A549 (cell line): Measurements from ENCODE around the gene COX4I2. TPM values are rescaled to one million over a fixed set of nuclear protein-coding genes. Genes with fewer than 3 reads are reported as not detected.

Source experiments
- ATAC-seq, 2 experiments: fragments of 200-7000 bp in 1 of 2; fragments of >200 bp in 1 of 2; cut with Nextera tagmentation in 1 of 2; cut with Tn5 transposase in 1 of 2; 3 replicates each; pipeline versions ENCODE4 v1.8.0 to v1.9.1; 2018 to 2020; ENCODE audit warnings: mild to moderate bottlenecking in 1 of 2, moderate library complexity in 1 of 2
- CTCF ChIA-PET: fragments of 300-600 bp; sonication (Branson Sonifier 250); formaldehyde crosslinking; extraction: SDS; loops from one replicate; lab custom pipeline; 2021; ENCODE audit warnings: antibody characterized with exemption, inconsistent platforms; lab: Yijun Ruan, JAX
- POLR2A ChIA-PET: fragments of 350-600 bp; formaldehyde crosslinking; extraction: SDS; loops from one replicate; lab custom pipeline; 2021; ENCODE audit warnings: antibody characterized with exemption, inconsistent platforms; lab: Yijun Ruan, JAX
- DNase-seq, 2 experiments: peaks; one replicate each; pipeline versions ENCODE4 v3.0.0 to v3.0.0-alpha.2; 2011 to 2016; ENCODE audit warnings: low read depth in 1 of 2, low spot score in 1 of 2
- FAIRE-seq: peaks from 2 replicates; lab custom pipeline; 2011; peaks lifted over from hg19 to GRCh38; lab: Jason Lieb, UNC
- H3K27ac ChIP-seq, 2 experiments: fragments of >200 bp; sonication (Bioruptor Twin); formaldehyde crosslinking; 3 replicates each; pipeline ENCODE4 v1.5.1; 2016 to 2017
- H3K4me1 ChIP-seq: fragments of >200 bp; sonication (Bioruptor Twin); formaldehyde crosslinking; 3 replicates; pipeline ENCODE4 v1.6.1; 2016
- H3K4me2 ChIP-seq: fragments of >200 bp; sonication (Bioruptor Twin); formaldehyde crosslinking; 3 replicates; pipeline ENCODE4 v1.6.1; 2016
- H3K4me3 ChIP-seq: fragments of >200 bp; sonication (Bioruptor Twin); formaldehyde crosslinking; 3 replicates; pipeline ENCODE4 v1.5.1; 2016
- H3K9me3 ChIP-seq: fragments of >200 bp; sonication (Bioruptor Twin); formaldehyde crosslinking; 3 replicates; pipeline ENCODE4 v1.6.1; 2016
- CBX2 ChIP-seq: fragments of 200-600 bp; sonication (generic); IDR thresholded peaks from 2 replicates; pipeline ENCODE4 v1.6.1; 2016; ENCODE audit warnings: low read depth, mild to moderate bottlenecking, borderline replicate concordance
- CHD4 ChIP-seq: fragments of 200-600 bp; sonication (generic); IDR thresholded peaks from 2 replicates; pipeline ENCODE4 v1.6.1; 2016; ENCODE audit warnings: antibody characterized with exemption, mild to moderate bottlenecking, borderline replicate concordance
- EHMT2 ChIP-seq: fragments of 200-600 bp; sonication (generic); IDR thresholded peaks from 2 replicates; pipeline ENCODE4 v1.6.1; 2016; ENCODE audit warnings: antibody characterized with exemption, low read depth, mild to moderate bottlenecking, moderate library complexity
- EP300 ChIP-seq, 2 experiments: fragments of >200 bp; sonication (Bioruptor Twin); formaldehyde crosslinking; IDR thresholded peaks; 2 replicates in 1 of 2; 3 replicates in 1 of 2; pipeline ENCODE4 v1.6.1; 2016 to 2017
- ESRRA ChIP-seq: fragments of 150-350 bp; IDR thresholded peaks from 2 replicates; pipeline ENCODE4 v1.6.1; 2014; ENCODE audit warnings: mild to moderate bottlenecking, low read length, borderline replicate concordance
- FOSL2 ChIP-seq, 2 experiments: fragments of 450-650 bp in 1 of 2; fragments of >200 bp in 1 of 2; sonication (Bioruptor Twin) in 1 of 2; formaldehyde crosslinking; IDR thresholded peaks; 2 replicates each; pipeline versions ENCODE4 v1.5.0 to v1.6.1; 2016 to 2020; ENCODE audit warnings: mild to moderate bottlenecking in 1 of 2, moderate library complexity in 1 of 2
- GATA3 ChIP-seq: IDR thresholded peaks from 2 replicates; pipeline ENCODE4 v1.6.1; 2012; ENCODE audit warnings: borderline replicate concordance
- HEYL ChIP-seq: fragments of 250-450 bp; sonication (Bioruptor Pico); IDR thresholded peaks from 2 replicates; pipeline ENCODE4 v1.8.0; 2021; ENCODE audit warnings: mild to moderate bottlenecking, moderate library complexity
- HOXB5 ChIP-seq: fragments of 250-450 bp; sonication (Bioruptor Pico); IDR thresholded peaks from 2 replicates; pipeline ENCODE4 v1.5.0; 2020; ENCODE audit warnings: mild to moderate bottlenecking, moderate library complexity
- KDM1A ChIP-seq: fragments of 200-600 bp; sonication (generic); IDR thresholded peaks from 2 replicates; pipeline ENCODE4 v1.6.1; 2016; ENCODE audit warnings: low read depth, mild to moderate bottlenecking
- MAFK ChIP-seq: fragments of 450-650 bp; IDR thresholded peaks from 2 replicates; pipeline ENCODE4 v1.6.1; 2014; ENCODE audit not compliant: partially characterized antibody
- NPAS2 ChIP-seq: fragments of 250-450 bp; sonication (Bioruptor Pico); IDR thresholded peaks from 2 replicates; pipeline ENCODE4 v1.8.0; 2022; ENCODE audit warnings: mild to moderate bottlenecking, moderate library complexity, borderline replicate concordance
- RAD21 ChIP-seq, 2 experiments: fragments of >200 bp in 1 of 2; sonication (Bioruptor Twin) in 1 of 2; formaldehyde crosslinking in 1 of 2; IDR thresholded peaks in 1 of 2; conservative IDR thresholded peaks in 1 of 2; 2 replicates in 1 of 2; 3 replicates in 1 of 2; pipeline ENCODE4 v1.6.1; 2012 to 2018; ENCODE audit warnings: inconsistent platforms in 1 of 2
- RARB ChIP-seq: fragments of 250-450 bp; sonication (Bioruptor Pico); IDR thresholded peaks from 2 replicates; pipeline ENCODE4 v1.8.0; 2021; ENCODE audit warnings: mild to moderate bottlenecking, moderate library complexity
- ZC3H11A ChIP-seq: fragments of 450-650 bp; IDR thresholded peaks from 2 replicates; pipeline ENCODE4 v1.6.1; 2014; ENCODE audit warnings: antibody characterized with exemption, mild to moderate bottlenecking
- ZFP36 ChIP-seq: fragments of 450-650 bp; IDR thresholded peaks from 2 replicates; pipeline ENCODE4 v1.6.1; 2014; ENCODE audit warnings: borderline replicate concordance; ENCODE audit not compliant: partially characterized antibody
- ZNF302 ChIP-seq: fragments of 250-450 bp; sonication (Bioruptor Pico); IDR thresholded peaks from 2 replicates; pipeline ENCODE4 v1.9.0; 2021; ENCODE audit warnings: inconsistent platforms, mild to moderate bottlenecking, moderate library complexity
- WGBS: methylation state at CpG from one replicate; pipeline ENCODE4 v1.1.6; 2017; ENCODE audit errors: missing lambda C conversion rate; 5-methylcytosine and 5-hydroxymethylcytosine counted together
- polyA plus RNA-seq, 4 experiments: library from polyadenylated mRNA; depleted of rRNA in 3 of 4; stranded (reverse); fragments of >200 nt; fragmentation: RNase III in 1 of 4; extraction: RNeasy Plus Mini Kit Qiagen cat#74134 plus additional on column Dnase treatment in 1 of 4; gene quantifications; 2 replicates in 3 of 4; 3 replicates in 1 of 4; pipeline ENCODE4 v1.2.3, GENCODE V29; 2011 to 2017
- TF ChIP-seq, protein P1 (sequence below): IDR thresholded peaks from 2 replicates; pipeline ENCODE4 v1.6.1; 2012
- TF ChIP-seq, protein P2 (sequence below): fragments of 200-600 bp; sonication (generic); IDR thresholded peaks from 2 replicates; pipeline ENCODE4 v1.6.1; 2016; ENCODE audit warnings: antibody characterized with exemption, mild to moderate bottlenecking, moderate library complexity
- TF ChIP-seq, protein P3 (sequence below): fragments of >200 bp; sonication (Bioruptor Twin); formaldehyde crosslinking; IDR thresholded peaks from 3 replicates; pipeline ENCODE4 v1.5.1; 2016
- TF ChIP-seq, protein P4 (sequence below): IDR thresholded peaks from 2 replicates; pipeline ENCODE4 v1.6.1; 2012; ENCODE audit warnings: low read depth, borderline replicate concordance
- TF ChIP-seq, protein P5 (sequence below): fragments of >200 bp; sonication (Bioruptor Twin); formaldehyde crosslinking; IDR thresholded peaks from 3 replicates; pipeline ENCODE4 v1.6.1; 2016

The COX4I2 gene
- polyA plus RNA-seq, 2 of the 4 experiments (the other 2 are of a cell fraction), result not detected

DNA sequence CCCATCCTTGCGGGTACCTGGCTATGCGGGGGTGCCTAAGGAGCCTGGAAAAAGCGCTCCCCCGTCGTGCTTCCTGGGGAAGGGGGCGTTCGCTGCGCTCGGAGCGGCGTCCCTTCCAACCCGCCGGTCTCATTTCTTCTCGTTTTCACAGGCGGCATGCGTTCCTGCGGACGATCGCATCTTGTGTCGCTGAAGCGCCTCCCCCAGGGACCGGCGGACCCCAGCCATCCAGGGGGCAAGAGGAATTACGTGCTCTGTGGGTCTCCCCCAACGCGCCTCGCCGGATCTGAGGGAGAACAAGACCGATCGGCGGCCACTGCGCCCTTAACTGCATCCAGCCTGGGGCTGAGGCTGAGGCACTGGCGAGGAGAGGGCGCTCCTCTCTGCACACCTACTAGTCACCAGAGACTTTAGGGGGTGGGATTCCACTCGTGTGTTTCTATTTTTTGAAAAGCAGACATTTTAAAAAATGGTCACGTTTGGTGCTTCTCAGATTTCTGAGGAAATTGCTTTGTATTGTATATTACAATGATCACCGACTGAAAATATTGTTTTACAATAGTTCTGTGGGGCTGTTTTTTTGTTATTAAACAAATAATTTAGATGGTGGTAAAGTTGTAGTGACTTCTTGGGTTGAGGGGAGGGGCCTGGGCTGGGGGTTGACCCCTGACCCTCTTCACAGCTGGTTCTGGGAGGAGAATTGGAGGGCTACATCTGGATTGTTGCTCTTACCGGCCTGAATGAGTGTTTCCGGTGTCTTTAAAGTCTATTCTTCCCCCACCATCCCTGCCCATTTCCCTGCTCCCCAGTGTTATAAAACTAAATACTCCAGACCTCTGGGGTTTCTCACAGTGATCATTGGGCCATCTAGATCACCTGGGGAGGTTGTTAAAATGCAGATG lies 31.6 kb upstream of the COX4I2 start:
- ChIA-PET CTCF (interaction anchor here (0.6 to 25.0 kb wide), 12 partner anchors 10 to 118 kb away, joined by 3 to 966 read pairs (median 6); a partner anchor contains a TSS), POLR2A (interaction anchor here (1.2 to 8.1 kb wide), 15 partner anchors 9 to 117 kb away, joined by 3 to 265 read pairs (median 21); partner anchors contain the start of gene BCL2L1)
- Histone ChIP-seq H3K4me1 (peaks cover 59% of the 10 kb centered on the region), H3K27ac (peak overlapping the region; percentile 97 to 98), H3K9me3 (no peaks in the 10 kb centered on the region), H3K4me3 (peak overlapping the region; percentile 93), H3K4me2 (peak overlapping the region; percentile 90)
- ATAC-seq (no peak), DNase-seq (no peak), FAIRE-seq (no peak)
- no peak for TF ChIP-seq RAD21 (conservative IDR thresholded peaks at IDR 0.05 in 1 of 2, IDR thresholded peaks at IDR 0.05 in 1 of 2)
- peak; percentile 23; the same call in 1 of the 2 replicates for TF ChIP-seq ZNF302
- TF ChIP-seq, protein P1, sequence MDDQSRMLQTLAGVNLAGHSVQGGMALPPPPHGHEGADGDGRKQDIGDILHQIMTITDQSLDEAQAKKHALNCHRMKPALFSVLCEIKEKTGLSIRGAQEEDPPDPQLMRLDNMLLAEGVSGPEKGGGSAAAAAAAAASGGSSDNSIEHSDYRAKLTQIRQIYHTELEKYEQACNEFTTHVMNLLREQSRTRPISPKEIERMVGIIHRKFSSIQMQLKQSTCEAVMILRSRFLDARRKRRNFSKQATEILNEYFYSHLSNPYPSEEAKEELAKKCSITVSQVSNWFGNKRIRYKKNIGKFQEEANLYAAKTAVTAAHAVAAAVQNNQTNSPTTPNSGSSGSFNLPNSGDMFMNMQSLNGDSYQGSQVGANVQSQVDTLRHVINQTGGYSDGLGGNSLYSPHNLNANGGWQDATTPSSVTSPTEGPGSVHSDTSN, result peak; percentile 62; the same call in 1 of the 2 replicates
- TF ChIP-seq, protein P2, sequence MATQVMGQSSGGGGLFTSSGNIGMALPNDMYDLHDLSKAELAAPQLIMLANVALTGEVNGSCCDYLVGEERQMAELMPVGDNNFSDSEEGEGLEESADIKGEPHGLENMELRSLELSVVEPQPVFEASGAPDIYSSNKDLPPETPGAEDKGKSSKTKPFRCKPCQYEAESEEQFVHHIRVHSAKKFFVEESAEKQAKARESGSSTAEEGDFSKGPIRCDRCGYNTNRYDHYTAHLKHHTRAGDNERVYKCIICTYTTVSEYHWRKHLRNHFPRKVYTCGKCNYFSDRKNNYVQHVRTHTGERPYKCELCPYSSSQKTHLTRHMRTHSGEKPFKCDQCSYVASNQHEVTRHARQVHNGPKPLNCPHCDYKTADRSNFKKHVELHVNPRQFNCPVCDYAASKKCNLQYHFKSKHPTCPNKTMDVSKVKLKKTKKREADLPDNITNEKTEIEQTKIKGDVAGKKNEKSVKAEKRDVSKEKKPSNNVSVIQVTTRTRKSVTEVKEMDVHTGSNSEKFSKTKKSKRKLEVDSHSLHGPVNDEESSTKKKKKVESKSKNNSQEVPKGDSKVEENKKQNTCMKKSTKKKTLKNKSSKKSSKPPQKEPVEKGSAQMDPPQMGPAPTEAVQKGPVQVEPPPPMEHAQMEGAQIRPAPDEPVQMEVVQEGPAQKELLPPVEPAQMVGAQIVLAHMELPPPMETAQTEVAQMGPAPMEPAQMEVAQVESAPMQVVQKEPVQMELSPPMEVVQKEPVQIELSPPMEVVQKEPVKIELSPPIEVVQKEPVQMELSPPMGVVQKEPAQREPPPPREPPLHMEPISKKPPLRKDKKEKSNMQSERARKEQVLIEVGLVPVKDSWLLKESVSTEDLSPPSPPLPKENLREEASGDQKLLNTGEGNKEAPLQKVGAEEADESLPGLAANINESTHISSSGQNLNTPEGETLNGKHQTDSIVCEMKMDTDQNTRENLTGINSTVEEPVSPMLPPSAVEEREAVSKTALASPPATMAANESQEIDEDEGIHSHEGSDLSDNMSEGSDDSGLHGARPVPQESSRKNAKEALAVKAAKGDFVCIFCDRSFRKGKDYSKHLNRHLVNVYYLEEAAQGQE, result no peak; the same call in 1 of the 2 replicates
- TF ChIP-seq EP300 (IDR thresholded peaks at IDR 0.05), result no peak
- TF ChIP-seq, protein P3, sequence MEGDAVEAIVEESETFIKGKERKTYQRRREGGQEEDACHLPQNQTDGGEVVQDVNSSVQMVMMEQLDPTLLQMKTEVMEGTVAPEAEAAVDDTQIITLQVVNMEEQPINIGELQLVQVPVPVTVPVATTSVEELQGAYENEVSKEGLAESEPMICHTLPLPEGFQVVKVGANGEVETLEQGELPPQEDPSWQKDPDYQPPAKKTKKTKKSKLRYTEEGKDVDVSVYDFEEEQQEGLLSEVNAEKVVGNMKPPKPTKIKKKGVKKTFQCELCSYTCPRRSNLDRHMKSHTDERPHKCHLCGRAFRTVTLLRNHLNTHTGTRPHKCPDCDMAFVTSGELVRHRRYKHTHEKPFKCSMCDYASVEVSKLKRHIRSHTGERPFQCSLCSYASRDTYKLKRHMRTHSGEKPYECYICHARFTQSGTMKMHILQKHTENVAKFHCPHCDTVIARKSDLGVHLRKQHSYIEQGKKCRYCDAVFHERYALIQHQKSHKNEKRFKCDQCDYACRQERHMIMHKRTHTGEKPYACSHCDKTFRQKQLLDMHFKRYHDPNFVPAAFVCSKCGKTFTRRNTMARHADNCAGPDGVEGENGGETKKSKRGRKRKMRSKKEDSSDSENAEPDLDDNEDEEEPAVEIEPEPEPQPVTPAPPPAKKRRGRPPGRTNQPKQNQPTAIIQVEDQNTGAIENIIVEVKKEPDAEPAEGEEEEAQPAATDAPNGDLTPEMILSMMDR, result 0 out of 3 replicates have a peak, but pooled peaks have one; percentile 10
- WGBS, result 3% methylated on average over 16 of the region's 39 CpGs

DNA sequence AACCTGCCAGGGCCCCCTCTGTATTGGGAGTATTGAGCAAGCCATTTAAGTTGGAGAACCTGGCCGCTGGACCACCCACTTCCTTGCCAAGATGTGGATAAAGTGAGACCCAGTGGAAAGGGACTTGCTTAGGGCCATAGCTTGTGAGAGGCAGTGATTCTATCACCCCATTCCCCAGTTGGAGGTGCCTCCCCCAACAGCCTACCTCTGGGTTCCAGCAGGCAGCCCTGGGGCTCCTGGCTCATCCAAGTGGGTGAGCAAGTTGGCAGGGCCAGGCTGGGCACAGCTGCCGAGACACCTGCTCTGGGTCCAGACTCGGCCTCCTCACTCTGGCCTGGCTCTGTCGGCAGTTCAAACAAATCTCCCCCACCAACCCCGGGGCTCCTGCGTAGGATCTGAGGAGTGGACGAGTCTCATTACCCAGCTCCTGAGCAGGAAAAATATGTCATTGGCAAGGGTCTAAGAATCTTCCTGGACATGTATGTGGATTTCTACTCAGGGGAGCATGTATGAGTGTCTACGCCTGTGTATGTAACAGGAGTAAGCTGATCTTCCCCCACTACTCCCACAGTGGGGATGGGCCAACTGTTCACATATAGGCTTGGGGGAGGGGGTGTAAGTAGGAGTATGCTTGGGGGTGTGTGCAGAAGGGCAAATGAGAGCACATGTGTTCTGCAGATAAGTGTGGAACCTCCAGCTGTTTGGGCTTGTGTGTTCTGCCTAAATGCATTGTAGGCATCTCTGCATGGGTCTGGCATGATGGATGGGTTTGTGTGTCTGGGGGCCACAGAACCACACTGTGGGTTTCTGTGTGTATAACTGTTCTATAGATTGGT lies 30.7 kb upstream of the COX4I2 start:
- peak overlapping the region; percentile 97 to 98 for H3K27ac ChIP-seq
- POLR2A ChIA-PET, result interaction anchor here (0.5 to 8.1 kb wide), 9 partner anchors 10 to 845 kb away, joined by 3 to 265 read pairs (median 26); partner anchors contain the start of gene BCL2L1
- no peaks in the 10 kb centered on the region for H3K9me3 ChIP-seq
- H3K4me3 ChIP-seq, result peak overlapping the region; percentile 93
- WGBS, result 0% methylated on average over 7 of the region's 8 CpGs
- peak; percentile 80 to 93 for DNase-seq
- peak; percentile 6 for ATAC-seq
- H3K4me2 ChIP-seq, result peak overlapping the region; percentile 90
- peaks cover 64% of the 10 kb centered on the region for H3K4me1 ChIP-seq
- CTCF ChIA-PET, result interaction anchor here (0.6 to 25.0 kb wide), 10 partner anchors 11 to 131 kb away, joined by 3 to 966 read pairs (median 4); a partner anchor contains a TSS
- FAIRE-seq, result no peak
- TF ChIP-seq ZC3H11A (no peak), KDM1A (no peak), MAFK (no peak), HEYL (peak; percentile 29; the same call in 1 of the 2 replicates), CHD4 (no peak), NPAS2 (no peak), RAD21 (conservative IDR thresholded peaks at IDR 0.05 in 1 of 2, IDR thresholded peaks at IDR 0.05 in 1 of 2) (no peak; a peak in 1 of 5 replicates), HOXB5 (no peak; the same call in 1 of the 2 replicates), EHMT2 (no peak), CBX2 (no peak), GATA3 (peak; percentile 70; the same call in 1 of the 2 replicates), FOSL2 (IDR thresholded peaks at IDR 0.05) (no peak), FOSL2 (CRISPR knock-in tag; IDR thresholded peaks at IDR 0.05) (peak; percentile 67), ESRRA (no peak; the same call in 1 of the 2 replicates), ZFP36 (no peak), RARB (CRISPR knock-in tag) (peak; percentile 98)
- TF ChIP-seq, protein P4, sequence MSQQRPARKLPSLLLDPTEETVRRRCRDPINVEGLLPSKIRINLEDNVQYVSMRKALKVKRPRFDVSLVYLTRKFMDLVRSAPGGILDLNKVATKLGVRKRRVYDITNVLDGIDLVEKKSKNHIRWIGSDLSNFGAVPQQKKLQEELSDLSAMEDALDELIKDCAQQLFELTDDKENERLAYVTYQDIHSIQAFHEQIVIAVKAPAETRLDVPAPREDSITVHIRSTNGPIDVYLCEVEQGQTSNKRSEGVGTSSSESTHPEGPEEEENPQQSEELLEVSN, result no peak; the same call in 1 of the 2 replicates
- TF ChIP-seq, protein P5, sequence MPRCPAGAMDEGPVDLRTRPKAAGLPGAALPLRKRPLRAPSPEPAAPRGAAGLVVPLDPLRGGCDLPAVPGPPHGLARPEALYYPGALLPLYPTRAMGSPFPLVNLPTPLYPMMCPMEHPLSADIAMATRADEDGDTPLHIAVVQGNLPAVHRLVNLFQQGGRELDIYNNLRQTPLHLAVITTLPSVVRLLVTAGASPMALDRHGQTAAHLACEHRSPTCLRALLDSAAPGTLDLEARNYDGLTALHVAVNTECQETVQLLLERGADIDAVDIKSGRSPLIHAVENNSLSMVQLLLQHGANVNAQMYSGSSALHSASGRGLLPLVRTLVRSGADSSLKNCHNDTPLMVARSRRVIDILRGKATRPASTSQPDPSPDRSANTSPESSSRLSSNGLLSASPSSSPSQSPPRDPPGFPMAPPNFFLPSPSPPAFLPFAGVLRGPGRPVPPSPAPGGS, result peak; percentile 85; the same call in 2 of the 3 replicates
